Breast epithelium (tissue), 3 donors: ENCODE measurements around the gene TTLL1.

Source experiments
- CTCF ChIP-seq, 3 donors: fragments of 450-650 bp; IDR thresholded peaks; one replicate each; pipeline ENCODE4 v1.5.1; 2016 to 2017; ENCODE audit warnings: antibody characterized with exemption in 3 of 3, mild to moderate bottlenecking in 3 of 3, moderate library complexity in 3 of 3
- POLR2AphosphoS5 ChIP-seq, 3 donors: sonication (generic); formaldehyde crosslinking; IDR thresholded peaks; one replicate each; pipeline ENCODE4 v1.6.1; 2017; ENCODE audit warnings: antibody characterized with exemption in 3 of 3

- TF ChIP-seq CTCF (IDR thresholded peaks at IDR 0.05) (no peak), POLR2AphosphoS5 (IDR thresholded peaks at IDR 0.05) (no peak)
Measured at GRCh38 chr22:43080616-43081015, 8.6 kb downstream of the TTLL1 start.
